GM12873 (cell line): ENCODE measurements around the gene PPP6R1.

ENCODE experiments used
- CTCF ChIP-seq: IDR thresholded peaks from 2 replicates; pipeline ENCODE4 v1.5.1; 2012; ENCODE audit warnings: low read depth, mild to moderate bottlenecking, moderate library complexity, low read length, control low read depth; ENCODE audit not compliant: insufficient read depth; ENCODE audit errors: missing control alignments

PPP6R1 gene

GRCh38 chr19:55262359-55262758 is 3.5 kb upstream of the PPP6R1 start:
- TF ChIP-seq CTCF: no peak

DNA sequence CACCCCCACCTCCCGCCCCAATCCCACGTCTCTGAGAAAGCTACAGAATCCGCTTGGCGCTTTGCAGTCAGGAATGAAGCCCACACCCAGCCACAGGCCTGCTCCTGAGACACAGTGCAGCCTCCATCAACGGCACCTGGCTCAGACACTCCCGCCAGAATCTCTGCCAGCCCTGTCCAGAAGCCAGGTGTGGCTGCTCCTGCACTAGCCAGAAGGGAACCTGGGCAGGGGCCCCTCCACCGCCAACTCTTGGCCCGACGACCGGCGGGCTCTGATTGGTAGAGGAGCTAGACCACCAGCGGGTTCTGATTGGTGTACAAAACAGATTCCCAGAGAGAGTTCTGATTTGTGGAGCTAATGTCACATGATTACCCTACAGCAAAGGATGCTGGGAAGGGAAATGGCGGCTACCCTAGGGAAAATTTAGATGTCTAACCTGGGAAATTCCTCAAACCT is 2.9 kb upstream of the PPP6R1 start:
- TF ChIP-seq CTCF: no peak

GRCh38 chr19:55259540-55260210 is 858 bp upstream of the PPP6R1 start:
- no peak for TF ChIP-seq CTCF

GRCh38 chr19:55258476-55258827 is 365 bp downstream of the PPP6R1 start:
- no peak for TF ChIP-seq CTCF

GRCh38 chr19:55257461-55258420 is 1.1 kb downstream of the PPP6R1 start:
- TF ChIP-seq CTCF: no peak

DNA sequence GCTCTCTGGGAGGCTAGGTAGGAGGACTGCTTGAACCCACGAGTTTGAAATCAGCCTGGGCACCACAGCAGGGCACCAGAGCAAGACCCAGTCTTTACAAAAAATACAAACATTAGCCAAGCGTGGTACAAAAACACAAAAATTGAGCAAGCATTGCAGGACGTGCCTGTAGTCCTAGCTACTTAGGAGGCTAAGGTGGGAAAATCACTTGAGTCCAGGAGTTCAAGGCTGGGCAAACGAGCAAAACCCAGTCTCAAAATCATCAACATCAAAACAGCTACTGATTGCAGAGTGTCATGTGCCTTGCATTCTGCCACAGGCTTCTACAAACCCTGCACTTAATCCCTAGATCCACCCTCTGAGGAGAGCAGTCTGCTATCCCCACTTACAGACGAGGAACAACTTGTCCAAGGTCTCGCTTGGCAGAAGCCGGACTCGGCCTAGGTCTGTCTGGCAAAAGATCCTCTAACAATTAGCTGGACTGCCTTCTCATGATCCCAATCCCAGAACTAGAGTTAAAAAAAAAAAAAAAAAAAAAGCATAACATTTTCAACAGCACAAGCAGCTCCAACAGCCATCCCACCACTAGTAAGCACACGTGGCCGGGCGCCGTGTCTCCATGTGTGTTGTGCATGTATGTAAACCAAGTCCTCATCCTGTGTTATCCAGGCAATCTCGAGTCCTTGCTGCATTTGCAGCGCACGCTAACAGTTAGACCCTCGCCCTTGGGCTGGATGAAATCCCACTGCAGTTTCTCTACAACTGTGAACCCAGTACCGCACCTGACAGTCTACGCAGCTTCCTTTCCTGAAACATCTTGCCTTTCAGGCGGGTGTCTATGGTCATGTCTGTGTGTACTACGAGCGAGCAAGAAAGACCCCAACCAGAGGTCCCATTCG is 2.0 kb downstream of the PPP6R1 start:
- no peak for TF ChIP-seq CTCF
